Prostate gland (tissue), 2 donors: ENCODE measurements around the gene SLC39A13.

Experiments used
- CTCF ChIP-seq, 4 experiments: fragments of 200-600 bp in 2 of 4; fragments of 450-650 bp in 2 of 4; sonication (generic) in 2 of 4; IDR thresholded peaks; 1 replicate in 3 of 4; 2 replicates in 1 of 4; pipeline ENCODE4 v1.5.1; 2016 to 2019; ENCODE audit warnings: antibody characterized with exemption in 4 of 4, mild to moderate bottlenecking in 2 of 4, moderate library complexity in 2 of 4
- POLR2A ChIP-seq: fragments of 450-650 bp; IDR thresholded peaks from one replicate; pipeline ENCODE4 v1.6.1; 2016; ENCODE audit warnings: antibody characterized with exemption, mild to moderate bottlenecking
- POLR2AphosphoS5 ChIP-seq: sonication (generic); formaldehyde crosslinking; IDR thresholded peaks from one replicate; pipeline ENCODE4 v1.6.1; 2017; ENCODE audit warnings: antibody characterized with exemption

GRCh38 chr11:47411884-47412746, 3.7 kb downstream of the SLC39A13 start:
- TF ChIP-seq CTCF (IDR thresholded peaks at IDR 0.05): peak; percentile 34 to 62 (median 46)
- no peak for TF ChIP-seq POLR2AphosphoS5
- TF ChIP-seq POLR2A: no peak
